ENCODE results near the gene STRC.
"Not testable (repeated sequence)": the region's sequence is repeated elsewhere in the genome, so short reads cannot be mapped to it uniquely, and the experiment has no call there.

STRC gene

GRCh38 chr15:43563793-43564192 is 54.8 kb downstream of the STRC start:
- H3K4me3 ChIP-seq (replicated peaks; ENCODE audit: insufficient read depth, low read length); DNase-seq (ENCODE audit: low read depth in 1 of 2, low spot score in 1 of 2); H3K27ac ChIP-seq (replicated peaks); H3K27me3 ChIP-seq (ENCODE audit: insufficient read depth, poor library complexity, severe bottlenecking): not testable (repeated sequence)

GRCh38 chr15:43562753-43563152 is 55.8 kb downstream of the STRC start:
- not testable (repeated sequence) for H3K4me3 ChIP-seq (replicated peaks; ENCODE audit: insufficient read depth, low read length); DNase-seq (ENCODE audit: low read depth in 1 of 2, low spot score in 1 of 2); H3K27me3 ChIP-seq (ENCODE audit: insufficient read depth, poor library complexity, severe bottlenecking); H3K27ac ChIP-seq (replicated peaks)

GRCh38 chr15:43552986-43553385 is 65.6 kb downstream of the STRC start:
- no peak for TF ChIP-seq REST (IDR thresholded peaks at IDR 0.05; ENCODE audit: insufficient replicate concordance, low read depth)
- Histone ChIP-seq H3K27ac (replicated peaks) (no peak overlapping the region), H3K4me3 (replicated peaks; ENCODE audit: insufficient read depth, low read length) (no peak overlapping the region), H3K27me3 (ENCODE audit: insufficient read depth, poor library complexity, severe bottlenecking) (no peaks in the 10 kb centered on the region)
- no peak for DNase-seq (ENCODE audit: low read depth in 1 of 2, low spot score in 1 of 2)

GRCh38 chr15:43552256-43552655 is 66.3 kb downstream of the STRC start:
- Histone ChIP-seq H3K27ac (replicated peaks) (no peak overlapping the region), H3K4me3 (replicated peaks; ENCODE audit: insufficient read depth, low read length) (no peak overlapping the region), H3K27me3 (ENCODE audit: insufficient read depth, poor library complexity, severe bottlenecking) (no peaks in the 10 kb centered on the region)
- no peak for TF ChIP-seq REST (IDR thresholded peaks at IDR 0.05; ENCODE audit: insufficient replicate concordance, low read depth)
- no peak for TF ChIP-seq CTCF (IDR thresholded peaks at IDR 0.05; ENCODE audit: insufficient read depth, low read length)
- no peak for TF ChIP-seq GABPA (IDR thresholded peaks at IDR 0.05; ENCODE audit: low read depth)
- TF ChIP-seq POLR2AphosphoS5 (IDR thresholded peaks at IDR 0.05; ENCODE audit: low read depth): no peak
- no peak for TF ChIP-seq SPI1 (IDR thresholded peaks at IDR 0.05; ENCODE audit: borderline replicate concordance, low read depth)
- DNase-seq (ENCODE audit: low read depth in 1 of 2, low spot score in 1 of 2): no peak

- H3K4me3 ChIP-seq (replicated peaks; ENCODE audit: insufficient read depth, low read length): no peak overlapping the region
- H3K27me3 ChIP-seq (ENCODE audit: insufficient read depth, poor library complexity, severe bottlenecking): no peaks in the 10 kb centered on the region
- DNase-seq (ENCODE audit: low read depth in 1 of 2, low spot score in 1 of 2): no peak
- no peak overlapping the region for H3K27ac ChIP-seq (replicated peaks)
- TF ChIP-seq CTCF (IDR thresholded peaks at IDR 0.05; ENCODE audit: insufficient read depth, low read length): no peak
- TF ChIP-seq REST (IDR thresholded peaks at IDR 0.05; ENCODE audit: insufficient replicate concordance, low read depth): no peak
- TF ChIP-seq SPI1 (IDR thresholded peaks at IDR 0.05; ENCODE audit: borderline replicate concordance, low read depth): no peak
- no peak for TF ChIP-seq POLR2AphosphoS5 (IDR thresholded peaks at IDR 0.05; ENCODE audit: low read depth)
- no peak for TF ChIP-seq GABPA (IDR thresholded peaks at IDR 0.05; ENCODE audit: low read depth)
Observed at GRCh38 chr15:43550527-43551363, 67.9 kb downstream of the STRC start.
